PFSK-1 (cell line): ENCODE measurements around the gene GPATCH2L.

Source experiments
- POLR2AphosphoS5 ChIP-seq: IDR thresholded peaks from 2 replicates; pipeline ENCODE4 v1.6.1; 2012; ENCODE audit warnings: low read depth, mild to moderate bottlenecking, control low read depth, low read length, moderate library complexity
- TAF1 ChIP-seq: IDR thresholded peaks from 2 replicates; pipeline ENCODE4 v1.6.1; 2012; ENCODE audit warnings: low read length, control low read depth, borderline replicate concordance; ENCODE audit not compliant: insufficient read depth

- TF ChIP-seq TAF1, result no peak
- no peak for TF ChIP-seq POLR2AphosphoS5
Observed at GRCh38 chr14:76212242-76212641, 60.5 kb downstream of the GPATCH2L start.
